NCI-H226 (cell line): ENCODE measurements around the gene CHRNA3.

Experiments used
- DNase-seq: peaks from one replicate; pipeline ENCODE4 v3.0.0-alpha.2; 2015

The CHRNA3 gene

GRCh38 chr15:78635346-78635745 lies 14.6 kb upstream of the CHRNA3 start:
- DNase-seq, result no peak

- DNase-seq, result no peak
Measured at GRCh38 chr15:78634210-78635145, 13.7 kb upstream of the CHRNA3 start.

- DNase-seq, result no peak
Measured at GRCh38 chr15:78633348-78633747, 12.6 kb upstream of the CHRNA3 start.

- no peak for DNase-seq
Measured at GRCh38 chr15:78630886-78631633, 10.3 kb upstream of the CHRNA3 start.

- DNase-seq, result no peak
Measured at GRCh38 chr15:78629716-78630065, 8.9 kb upstream of the CHRNA3 start.

- DNase-seq, result no peak
Measured at GRCh38 chr15:78629031-78629715, 8.4 kb upstream of the CHRNA3 start.

GRCh38 chr15:78628227-78628626 lies 7.4 kb upstream of the CHRNA3 start:
- no peak for DNase-seq

GRCh38 chr15:78627348-78627747 lies 6.6 kb upstream of the CHRNA3 start:
- DNase-seq, result no peak

GRCh38 chr15:78626381-78626995 lies 5.7 kb upstream of the CHRNA3 start:
- no peak for DNase-seq

- no peak for DNase-seq
Measured at GRCh38 chr15:78625606-78626280, 4.9 kb upstream of the CHRNA3 start.

- no peak for DNase-seq
Measured at GRCh38 chr15:78624651-78625590, 4.1 kb upstream of the CHRNA3 start.

- no peak for DNase-seq
Measured at GRCh38 chr15:78623786-78624497, 3.1 kb upstream of the CHRNA3 start.

- no peak for DNase-seq
Measured at GRCh38 chr15:78621810-78622402, 1.1 kb upstream of the CHRNA3 start.

- no peak for DNase-seq
Measured at GRCh38 chr15:78620021-78620526, 722 bp downstream of the CHRNA3 start.

- DNase-seq, result no peak
Measured at GRCh38 chr15:78619022-78619950, 1.5 kb downstream of the CHRNA3 start.

GRCh38 chr15:78618490-78618934 lies 2.3 kb downstream of the CHRNA3 start:
- peak; percentile 63 for DNase-seq

GRCh38 chr15:78618064-78618463 lies 2.7 kb downstream of the CHRNA3 start:
- no peak for DNase-seq

- DNase-seq, result no peak
Measured at GRCh38 chr15:78617516-78617915, 3.3 kb downstream of the CHRNA3 start.

- DNase-seq, result no peak
Measured at GRCh38 chr15:78617076-78617475, 3.7 kb downstream of the CHRNA3 start.
